Left ventricle myocardium inferior (tissue), 1 donor: Measurements from ENCODE around the gene GPR84. TPM values are rescaled to one million over a fixed set of nuclear protein-coding genes. Genes with fewer than 3 reads are reported as not detected.

ENCODE experiments used
- DNase-seq: peaks from one replicate; pipeline ENCODE4 v3.0.0-alpha.2; 2020
- H3K27ac ChIP-seq: fragments of 200-600 bp; replicated peaks from 2 replicates; pipeline ENCODE4 v1.8.0; 2021
- H3K27me3 ChIP-seq: fragments of 200-600 bp; 2 replicates; pipeline ENCODE4 v1.8.0; 2021; ENCODE audit warnings: low read depth
- H3K36me3 ChIP-seq: fragments of 200-600 bp; 2 replicates; pipeline ENCODE4 v1.8.0; 2021
- H3K4me1 ChIP-seq: fragments of 200-600 bp; 2 replicates; pipeline ENCODE4 v1.8.0; 2021
- H3K4me3 ChIP-seq: fragments of 200-600 bp; 2 replicates; pipeline ENCODE4 v1.8.0; 2021; ENCODE audit warnings: mild to moderate bottlenecking, moderate library complexity
- H3K9me3 ChIP-seq: fragments of 200-600 bp; replicated peaks from 2 replicates; pipeline ENCODE4 v1.8.0; 2021
- intact Hi-C: fragments of 100-400 bp; cut with micrococcal nuclease; formaldehyde crosslinking; loops from one replicate; pipeline ENCODE4 v1.11.0; 2022
- total RNA-seq: library from RNA; stranded (reverse); fragmentation: NEBNext Ultra II Directional; extraction: Animal tissue kit (Norgen Biotek cat#: 25700); gene quantifications from one replicate; pipeline ENCODE4 v1.2.1, GENCODE V29; 2021
- TF ChIP-seq, protein P1 (sequence below): fragments of 200-600 bp; IDR thresholded peaks from 2 replicates; pipeline ENCODE4 v1.8.0; 2021; ENCODE audit warnings: antibody characterized with exemption, mild to moderate bottlenecking, borderline replicate concordance
- donor health status: DM: no; HTN: yes; CAD: no; lungs with severe emphysema.

The GPR84 gene
- total RNA-seq, 1 donor from 2014 or later: not detected

DNA sequence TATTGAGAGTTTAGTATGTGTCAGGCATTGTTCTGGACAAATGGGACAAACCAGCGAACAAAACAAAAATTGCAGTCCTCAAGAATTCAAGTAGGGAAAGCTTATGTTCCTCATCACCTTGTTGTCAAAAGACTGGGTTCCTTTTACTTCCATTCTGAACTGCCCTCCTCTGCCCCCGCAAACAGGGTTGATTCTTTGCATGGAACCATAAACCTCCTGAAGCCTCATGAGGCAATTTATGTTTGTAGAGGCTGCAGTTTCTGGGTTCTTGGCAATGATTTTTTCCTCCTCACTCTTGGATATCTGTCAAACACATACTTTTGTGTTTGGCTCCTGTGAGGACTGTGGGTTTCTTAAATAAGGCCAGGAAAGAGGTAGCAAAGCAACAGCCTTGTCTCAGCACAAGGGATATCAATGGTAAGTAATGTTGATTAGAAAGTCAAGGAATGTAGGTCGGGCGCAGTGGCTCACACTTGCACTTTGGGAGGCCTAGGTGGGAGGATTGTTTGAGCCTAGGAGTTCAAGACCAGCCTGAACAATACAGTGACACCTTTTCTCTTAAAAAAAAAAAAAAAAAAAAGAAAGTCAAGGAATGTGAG lies 25.5 kb downstream of the GPR84 start:
- intact Hi-C loops: no loop called here
- Histone ChIP-seq H3K4me1 (peaks cover 49% of the 10 kb centered on the region), H3K9me3 (no peaks in the 10 kb centered on the region), H3K27ac (peak overlapping the region; percentile 72), H3K4me3 (no peak overlapping the region), H3K27me3 (no peaks in the 10 kb centered on the region), H3K36me3 (peaks cover 35% of the 10 kb centered on the region)
- DNase-seq: no peak
- TF ChIP-seq, protein P1, sequence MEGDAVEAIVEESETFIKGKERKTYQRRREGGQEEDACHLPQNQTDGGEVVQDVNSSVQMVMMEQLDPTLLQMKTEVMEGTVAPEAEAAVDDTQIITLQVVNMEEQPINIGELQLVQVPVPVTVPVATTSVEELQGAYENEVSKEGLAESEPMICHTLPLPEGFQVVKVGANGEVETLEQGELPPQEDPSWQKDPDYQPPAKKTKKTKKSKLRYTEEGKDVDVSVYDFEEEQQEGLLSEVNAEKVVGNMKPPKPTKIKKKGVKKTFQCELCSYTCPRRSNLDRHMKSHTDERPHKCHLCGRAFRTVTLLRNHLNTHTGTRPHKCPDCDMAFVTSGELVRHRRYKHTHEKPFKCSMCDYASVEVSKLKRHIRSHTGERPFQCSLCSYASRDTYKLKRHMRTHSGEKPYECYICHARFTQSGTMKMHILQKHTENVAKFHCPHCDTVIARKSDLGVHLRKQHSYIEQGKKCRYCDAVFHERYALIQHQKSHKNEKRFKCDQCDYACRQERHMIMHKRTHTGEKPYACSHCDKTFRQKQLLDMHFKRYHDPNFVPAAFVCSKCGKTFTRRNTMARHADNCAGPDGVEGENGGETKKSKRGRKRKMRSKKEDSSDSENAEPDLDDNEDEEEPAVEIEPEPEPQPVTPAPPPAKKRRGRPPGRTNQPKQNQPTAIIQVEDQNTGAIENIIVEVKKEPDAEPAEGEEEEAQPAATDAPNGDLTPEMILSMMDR: no peak

DNA sequence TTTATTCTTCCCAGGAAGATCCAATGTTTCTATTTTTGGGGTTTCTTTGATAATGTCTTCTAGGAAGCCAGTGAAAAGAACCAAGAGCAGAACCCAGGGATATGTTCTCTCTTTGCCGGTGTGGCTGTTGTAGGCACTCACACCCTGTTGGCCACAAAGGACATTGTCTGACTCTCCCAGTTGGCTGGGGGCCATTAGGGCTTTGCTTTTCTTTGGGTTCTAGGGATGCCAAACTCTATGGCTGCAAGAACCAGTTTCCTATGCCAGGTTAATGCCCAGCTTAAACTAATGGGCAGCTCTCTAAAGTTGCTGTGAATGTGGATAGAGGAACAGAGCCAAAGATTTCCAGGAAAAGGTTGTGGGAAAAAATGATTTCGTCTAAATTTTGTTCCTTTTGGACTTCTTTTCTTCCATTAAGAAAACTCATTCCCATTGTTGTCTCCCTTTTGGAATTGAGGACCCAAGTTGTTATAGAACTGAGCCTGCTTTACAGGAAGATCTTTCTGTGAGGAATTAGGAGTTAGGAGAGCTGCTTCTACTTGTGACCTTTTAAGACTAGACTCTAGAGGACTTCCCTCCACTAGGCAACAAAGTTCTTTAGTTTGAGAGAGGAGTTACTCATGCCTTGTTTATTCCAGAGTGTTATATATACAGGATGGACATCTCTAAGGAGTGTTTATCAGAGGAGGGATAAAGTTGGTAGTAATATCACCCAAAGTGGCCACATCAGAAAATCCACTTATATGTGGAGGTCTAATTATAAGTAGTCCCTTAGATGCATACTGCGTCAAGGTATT lies 26.2 kb downstream of the GPR84 start:
- TF ChIP-seq, protein P1: no peak
- H3K36me3 ChIP-seq: peaks cover 28% of the 10 kb centered on the region
- peak overlapping the region; percentile 72 for H3K27ac ChIP-seq
- H3K4me1 ChIP-seq: peaks cover 49% of the 10 kb centered on the region
- intact Hi-C loops: no loop called here
- no peak overlapping the region for H3K4me3 ChIP-seq
- no peaks in the 10 kb centered on the region for H3K27me3 ChIP-seq
- no peaks in the 10 kb centered on the region for H3K9me3 ChIP-seq
- no peak for DNase-seq

DNA sequence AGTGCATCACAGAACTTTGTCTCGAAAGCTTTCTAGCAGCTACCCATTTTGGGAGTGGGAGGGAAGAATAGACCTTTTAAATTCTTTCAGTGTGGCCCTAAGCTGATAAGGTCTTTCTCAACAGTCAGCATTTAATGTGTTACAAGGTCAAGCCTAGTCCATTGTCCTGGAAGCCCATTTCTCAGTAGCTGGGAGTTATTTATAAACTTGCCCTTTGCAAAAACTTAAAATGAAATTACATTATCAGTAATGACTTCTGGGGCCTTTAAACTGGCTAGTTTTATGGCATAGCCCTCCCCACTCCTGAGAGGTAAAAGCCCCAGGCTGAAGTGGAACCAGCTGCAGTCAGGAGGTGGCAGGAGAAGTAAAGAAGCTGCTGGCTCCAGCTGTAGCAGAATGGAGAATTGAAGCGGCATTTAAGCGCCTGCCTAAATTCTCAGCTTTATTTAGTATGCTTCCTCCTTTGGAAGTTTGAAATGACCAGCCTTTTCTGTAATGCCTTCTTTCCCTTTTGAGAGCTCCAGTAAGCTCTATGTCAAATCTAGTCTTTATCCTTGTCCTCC lies 26.9 kb downstream of the GPR84 start:
- peak overlapping the region; percentile 72 for H3K27ac ChIP-seq
- peaks cover 21% of the 10 kb centered on the region for H3K36me3 ChIP-seq
- H3K27me3 ChIP-seq: no peaks in the 10 kb centered on the region
- no peaks in the 10 kb centered on the region for H3K9me3 ChIP-seq
- no peak for DNase-seq
- H3K4me3 ChIP-seq: no peak overlapping the region
- TF ChIP-seq, protein P1: peak; percentile 14
- H3K4me1 ChIP-seq: peaks cover 52% of the 10 kb centered on the region
- intact Hi-C loops: no loop called here

DNA sequence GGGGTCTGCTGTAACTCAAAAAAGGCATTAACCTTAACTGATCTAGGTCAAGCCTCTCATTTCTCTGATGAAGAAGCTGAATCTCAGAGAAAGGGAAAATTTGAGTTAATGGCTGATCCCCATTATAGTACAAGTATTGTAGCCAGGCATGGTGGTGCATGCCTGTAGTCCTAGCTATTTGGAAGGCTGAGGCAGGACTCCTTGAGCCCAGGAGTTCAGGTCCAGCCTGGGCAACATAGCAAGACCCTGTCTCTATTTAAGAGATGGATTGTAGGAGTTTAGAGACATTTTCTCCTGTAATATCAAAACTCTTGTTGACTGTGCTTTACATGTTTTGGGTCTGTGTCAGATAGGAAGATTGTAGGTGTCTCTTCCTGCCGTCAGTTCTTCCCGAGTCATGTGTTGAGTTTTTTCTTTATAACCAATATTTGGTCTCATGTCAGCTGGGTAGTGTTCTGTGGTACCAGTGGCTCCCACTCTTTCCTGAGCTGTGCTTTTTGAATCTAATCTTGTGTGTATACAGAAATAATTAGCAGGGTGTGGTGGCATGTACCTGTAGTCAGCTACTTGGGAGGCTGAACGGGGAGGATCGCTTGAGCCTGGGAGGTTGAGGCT lies 30.8 kb downstream of the GPR84 start:
- H3K4me1 ChIP-seq: peaks cover 82% of the 10 kb centered on the region

DNA sequence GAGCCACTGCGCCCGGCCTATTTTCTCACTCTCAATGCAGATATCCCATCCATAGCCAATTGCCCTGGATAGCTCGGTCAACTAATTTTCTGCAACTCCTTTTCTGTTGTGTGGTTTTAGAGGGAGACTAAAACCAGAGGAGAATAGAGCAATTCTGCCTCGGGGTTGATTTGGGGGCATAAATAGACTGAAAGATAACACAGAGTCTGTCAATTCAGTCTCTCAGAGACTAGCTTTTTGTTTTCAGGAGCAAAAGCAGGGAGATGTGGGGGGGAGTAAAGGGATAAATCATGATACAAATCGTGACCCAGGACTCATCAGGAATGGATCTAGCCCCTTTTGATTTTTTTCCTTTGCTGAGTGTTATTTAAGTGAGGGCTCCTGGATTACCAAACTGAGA lies 32.8 kb downstream of the GPR84 start:
- Histone ChIP-seq H3K27me3 (no peaks in the 10 kb centered on the region), H3K4me1 (peaks cover 79% of the 10 kb centered on the region)

More for the DNA sequence above, 30.8 kb downstream of the GPR84 start:
- no peak for DNase-seq
- H3K27me3 ChIP-seq: no peaks in the 10 kb centered on the region
- TF ChIP-seq, protein P1: no peak
- H3K9me3 ChIP-seq: no peaks in the 10 kb centered on the region
- no peak overlapping the region for H3K4me3 ChIP-seq
- no peaks in the 10 kb centered on the region for H3K36me3 ChIP-seq
- H3K27ac ChIP-seq: no peak overlapping the region
- intact Hi-C loops: no loop called here

More for the DNA sequence above, 32.8 kb downstream of the GPR84 start:
- Histone ChIP-seq H3K9me3 (no peaks in the 10 kb centered on the region), H3K4me3 (no peak overlapping the region), H3K27ac (no peak overlapping the region), H3K36me3 (no peaks in the 10 kb centered on the region)
- intact Hi-C loops: no loop called here
- no peak for DNase-seq
- TF ChIP-seq, protein P1: no peak
